Endothelial cell of hepatic sinusoid (primary cell): ENCODE measurements around the gene REEP6.
"Not testable (repeated sequence)": the region's sequence is repeated elsewhere in the genome, so short reads cannot be mapped to it uniquely, and the experiment has no call there.

ENCODE experiments used
- in situ Hi-C: cut with HindIII; loops from 2 replicates; pipeline ENCODE4 v1.10.0; 2017; ENCODE audit warnings: low sequenced_read_pairs

Gene REEP6

GRCh38 chr19:1534972-1535371 is 44.0 kb downstream of the REEP6 start:
- in situ Hi-C loops, result no loop called here

GRCh38 chr19:1535699-1536098 is 44.7 kb downstream of the REEP6 start:
- in situ Hi-C loops, result not testable (repeated sequence)

GRCh38 chr19:1538978-1539377 is 48.0 kb downstream of the REEP6 start:
- in situ Hi-C loops, result no loop called here

- in situ Hi-C loops, result not testable (repeated sequence)
Measured at GRCh38 chr19:1539749-1540148, 48.8 kb downstream of the REEP6 start.

- in situ Hi-C loops, result no loop called here
Measured at GRCh38 chr19:1540365-1540925, 49.5 kb downstream of the REEP6 start.
